ENCODE data around the gene OR56B1.
A peak's percentile ranks its signal among the peaks of the same experiment; 100 is the strongest.
"Not testable (repeated sequence)": the region's sequence is repeated elsewhere in the genome, so short reads cannot be mapped to it uniquely, and the experiment has no call there.

OR56B1 gene

GRCh38 chr11:5736396-5736795 lies at the start of gene OR56B1:
OR56B1 (plus strand) TSS chr11:5736448; CDS start chr11:5736517, 69 bp downstream.
- no peak for DNase-seq (ENCODE audit: low read depth in 2 of 2)

- no peak for DNase-seq (ENCODE audit: low read depth in 2 of 2)
These were observed 47.8 kb upstream of the OR56B1 start for GRCh38 chr11:5688482-5688881.

GRCh38 chr11:5689551-5689983 lies 46.7 kb upstream of the OR56B1 start, which contains the start of gene TRIM22:
TRIM22 (plus strand) TSS chr11:5689790; CDS start chr11:5696233, 6,443 bp downstream.
- peak in 1 of 2 donors; percentile 22 for DNase-seq (ENCODE audit: low read depth in 2 of 2)

- DNase-seq (ENCODE audit: low read depth in 2 of 2): no peak
These were observed 46.0 kb upstream of the OR56B1 start for GRCh38 chr11:5690216-5690615.

GRCh38 chr11:5690736-5691135 lies 45.5 kb upstream of the OR56B1 start:
- no peak for DNase-seq (ENCODE audit: low read depth in 2 of 2)

GRCh38 chr11:5691238-5691963 lies 44.8 kb upstream of the OR56B1 start:
- not testable (repeated sequence) for DNase-seq (ENCODE audit: low read depth in 2 of 2)

- DNase-seq (ENCODE audit: low read depth in 2 of 2): no peak
These were observed 44.3 kb upstream of the OR56B1 start for GRCh38 chr11:5691964-5692361.

- DNase-seq (ENCODE audit: low read depth in 2 of 2): no peak
These were observed 41.6 kb upstream of the OR56B1 start for GRCh38 chr11:5694642-5695041.

- no peak for DNase-seq (ENCODE audit: low read depth in 2 of 2)
These were observed 40.7 kb upstream of the OR56B1 start for GRCh38 chr11:5695580-5695979.

- DNase-seq (ENCODE audit: low read depth in 2 of 2): no peak
These were observed 40.0 kb upstream of the OR56B1 start for GRCh38 chr11:5696210-5696609.

- no peak for DNase-seq (ENCODE audit: low read depth in 2 of 2)
These were observed 38.0 kb upstream of the OR56B1 start for GRCh38 chr11:5698281-5698680.

- DNase-seq (ENCODE audit: low read depth in 2 of 2): no peak
These were observed 35.7 kb upstream of the OR56B1 start for GRCh38 chr11:5700421-5701054.

- DNase-seq (ENCODE audit: low read depth in 2 of 2): no peak
These were observed 35.1 kb upstream of the OR56B1 start for GRCh38 chr11:5701055-5701577.

GRCh38 chr11:5703741-5704536 lies 32.3 kb upstream of the OR56B1 start:
- DNase-seq (ENCODE audit: low read depth in 2 of 2): no peak

- no peak for DNase-seq (ENCODE audit: low read depth in 2 of 2)
These were observed 30.6 kb upstream of the OR56B1 start for GRCh38 chr11:5705688-5706087.

GRCh38 chr11:5712507-5712906 lies 23.7 kb upstream of the OR56B1 start:
- DNase-seq (ENCODE audit: low read depth in 2 of 2): no peak

GRCh38 chr11:5713695-5714094 lies 22.6 kb upstream of the OR56B1 start:
- DNase-seq (ENCODE audit: low read depth in 2 of 2): no peak

GRCh38 chr11:5716518-5716917 lies 19.7 kb upstream of the OR56B1 start:
- not testable (repeated sequence) for DNase-seq (ENCODE audit: low read depth in 2 of 2)

GRCh38 chr11:5719703-5720495 lies 16.3 kb upstream of the OR56B1 start:
- no peak for DNase-seq (ENCODE audit: low read depth in 2 of 2)

- DNase-seq (ENCODE audit: low read depth in 2 of 2): no peak
These were observed 13.6 kb upstream of the OR56B1 start for GRCh38 chr11:5722622-5723021.

GRCh38 chr11:5726351-5726750 lies 9.9 kb upstream of the OR56B1 start:
- DNase-seq (ENCODE audit: low read depth in 2 of 2): no peak
